ENCODE measurements around the gene NPFFR1.

NPFFR1 gene

DNA sequence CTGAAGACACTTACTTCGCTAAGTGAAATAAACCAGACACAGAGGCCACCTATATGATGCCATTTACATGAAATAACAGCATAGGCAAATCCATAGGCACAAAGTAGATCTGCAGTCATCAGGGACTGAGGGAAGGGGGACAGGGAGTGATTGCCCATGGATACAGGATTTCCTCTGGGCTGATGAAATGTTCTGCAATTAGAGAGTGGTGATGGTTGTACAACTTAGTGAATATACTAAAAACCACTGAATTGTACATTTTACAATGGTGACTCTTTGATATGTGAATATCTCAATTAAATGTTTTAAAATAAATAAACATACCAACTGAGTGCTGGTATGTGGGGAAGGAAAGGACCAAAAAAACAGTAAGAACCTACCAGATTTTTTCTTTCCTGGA is 70.9 kb downstream of the NPFFR1 start:
- TF ChIP-seq POLR2AphosphoS5 (IDR thresholded peaks at IDR 0.05; ENCODE audit: low read depth, low read length) = no peak
- TF ChIP-seq, protein P1, sequence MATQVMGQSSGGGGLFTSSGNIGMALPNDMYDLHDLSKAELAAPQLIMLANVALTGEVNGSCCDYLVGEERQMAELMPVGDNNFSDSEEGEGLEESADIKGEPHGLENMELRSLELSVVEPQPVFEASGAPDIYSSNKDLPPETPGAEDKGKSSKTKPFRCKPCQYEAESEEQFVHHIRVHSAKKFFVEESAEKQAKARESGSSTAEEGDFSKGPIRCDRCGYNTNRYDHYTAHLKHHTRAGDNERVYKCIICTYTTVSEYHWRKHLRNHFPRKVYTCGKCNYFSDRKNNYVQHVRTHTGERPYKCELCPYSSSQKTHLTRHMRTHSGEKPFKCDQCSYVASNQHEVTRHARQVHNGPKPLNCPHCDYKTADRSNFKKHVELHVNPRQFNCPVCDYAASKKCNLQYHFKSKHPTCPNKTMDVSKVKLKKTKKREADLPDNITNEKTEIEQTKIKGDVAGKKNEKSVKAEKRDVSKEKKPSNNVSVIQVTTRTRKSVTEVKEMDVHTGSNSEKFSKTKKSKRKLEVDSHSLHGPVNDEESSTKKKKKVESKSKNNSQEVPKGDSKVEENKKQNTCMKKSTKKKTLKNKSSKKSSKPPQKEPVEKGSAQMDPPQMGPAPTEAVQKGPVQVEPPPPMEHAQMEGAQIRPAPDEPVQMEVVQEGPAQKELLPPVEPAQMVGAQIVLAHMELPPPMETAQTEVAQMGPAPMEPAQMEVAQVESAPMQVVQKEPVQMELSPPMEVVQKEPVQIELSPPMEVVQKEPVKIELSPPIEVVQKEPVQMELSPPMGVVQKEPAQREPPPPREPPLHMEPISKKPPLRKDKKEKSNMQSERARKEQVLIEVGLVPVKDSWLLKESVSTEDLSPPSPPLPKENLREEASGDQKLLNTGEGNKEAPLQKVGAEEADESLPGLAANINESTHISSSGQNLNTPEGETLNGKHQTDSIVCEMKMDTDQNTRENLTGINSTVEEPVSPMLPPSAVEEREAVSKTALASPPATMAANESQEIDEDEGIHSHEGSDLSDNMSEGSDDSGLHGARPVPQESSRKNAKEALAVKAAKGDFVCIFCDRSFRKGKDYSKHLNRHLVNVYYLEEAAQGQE (IDR thresholded peaks at IDR 0.05; ENCODE audit: insufficient read depth in 1 of 2, low read depth in 2 of 2, low read length in 2 of 2) = no peak
- TF ChIP-seq TAF1 (IDR thresholded peaks at IDR 0.05; ENCODE audit: borderline replicate concordance, insufficient read depth, low read length) = no peak

DNA sequence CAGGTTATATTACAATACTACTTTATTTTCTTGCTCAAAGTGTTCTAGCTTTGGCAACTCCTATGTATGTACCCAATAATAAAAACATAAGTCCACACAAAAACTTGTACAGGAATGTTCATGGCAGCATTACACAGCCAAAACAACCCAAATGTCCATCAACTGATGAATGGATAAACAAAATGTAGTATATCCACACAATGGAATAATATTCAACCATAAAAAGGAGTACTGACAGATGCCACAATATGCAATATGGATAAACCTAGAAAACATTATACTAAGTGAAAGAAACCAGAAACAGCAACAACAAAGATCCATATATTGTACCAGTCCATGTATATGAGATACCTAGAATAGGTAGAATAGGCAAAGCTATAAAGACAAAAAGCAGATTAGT is 71.5 kb downstream of the NPFFR1 start:
- TF ChIP-seq SIN3A (IDR thresholded peaks at IDR 0.05; ENCODE audit: borderline replicate concordance, insufficient read depth, low read length) (no peak), FOXP2 (optimal IDR thresholded peaks at IDR 0.05; ENCODE audit: borderline replicate concordance, extremely low read depth, extremely low read length, insufficient read depth) (no peak), POLR2AphosphoS5 (IDR thresholded peaks at IDR 0.05; ENCODE audit: low read depth, low read length) (no peak), TAF1 (IDR thresholded peaks at IDR 0.05; ENCODE audit: borderline replicate concordance, insufficient read depth, low read length) (no peak)
- TF ChIP-seq, protein P1 (IDR thresholded peaks at IDR 0.05; ENCODE audit: insufficient read depth in 1 of 2, low read depth in 2 of 2, low read length in 2 of 2) = no peak

DNA sequence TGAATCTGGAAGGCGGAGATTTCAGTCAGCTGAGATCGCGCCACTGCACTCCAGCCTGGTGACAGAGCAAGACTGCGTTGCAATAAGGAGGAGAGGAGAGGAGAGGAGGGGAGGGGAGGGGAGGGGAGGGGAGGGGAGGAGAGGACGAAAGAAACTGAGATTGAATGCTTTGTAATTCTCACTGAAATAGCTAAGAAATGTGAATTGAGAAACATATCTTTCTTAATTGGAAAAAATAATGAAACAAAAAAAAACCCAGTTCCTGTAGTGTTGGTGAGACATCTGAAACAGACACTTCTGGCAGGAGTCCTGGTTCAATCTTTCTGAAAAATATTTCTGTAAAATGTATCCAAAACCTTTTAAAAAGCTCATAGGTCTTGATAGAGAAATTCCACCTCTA is 77.0 kb downstream of the NPFFR1 start:
- TF ChIP-seq SIN3A (IDR thresholded peaks at IDR 0.05; ENCODE audit: borderline replicate concordance, insufficient read depth, low read length) (no peak), TAF1 (IDR thresholded peaks at IDR 0.05; ENCODE audit: borderline replicate concordance, insufficient read depth, low read length) (no peak), FOXP2 (optimal IDR thresholded peaks at IDR 0.05; ENCODE audit: borderline replicate concordance, extremely low read depth, extremely low read length, insufficient read depth) (no peak), POLR2AphosphoS5 (IDR thresholded peaks at IDR 0.05; ENCODE audit: low read depth, low read length) (no peak)
- TF ChIP-seq, protein P1 (IDR thresholded peaks at IDR 0.05; ENCODE audit: insufficient read depth in 1 of 2, low read depth in 2 of 2, low read length in 2 of 2) = no peak

DNA sequence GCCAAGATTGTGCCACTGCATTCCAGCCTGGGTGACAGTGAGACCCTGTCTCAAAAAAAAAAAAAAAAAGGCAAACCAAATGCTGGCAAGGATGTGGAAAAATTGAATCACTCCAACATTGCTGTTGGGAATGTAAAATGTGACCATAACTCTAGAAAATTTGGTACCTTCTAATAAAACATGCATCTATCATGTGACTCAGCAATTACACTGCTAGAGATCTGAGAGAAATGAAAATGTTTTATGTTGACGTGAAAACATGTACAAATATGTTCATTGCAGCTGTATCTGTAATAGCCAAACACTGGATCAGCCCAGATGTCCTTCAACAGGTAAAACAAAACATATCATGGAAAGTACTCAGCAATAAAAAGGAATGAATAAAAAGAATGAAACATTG is 82.7 kb downstream of the NPFFR1 start:
- TF ChIP-seq POLR2AphosphoS5 (IDR thresholded peaks at IDR 0.05; ENCODE audit: low read depth, low read length) = no peak
- TF ChIP-seq FOXP2 (optimal IDR thresholded peaks at IDR 0.05; ENCODE audit: borderline replicate concordance, extremely low read depth, extremely low read length, insufficient read depth) = no peak
- no peak for TF ChIP-seq TAF1 (IDR thresholded peaks at IDR 0.05; ENCODE audit: borderline replicate concordance, insufficient read depth, low read length)
- no peak for TF ChIP-seq SIN3A (IDR thresholded peaks at IDR 0.05; ENCODE audit: borderline replicate concordance, insufficient read depth, low read length)
- TF ChIP-seq, protein P1 (IDR thresholded peaks at IDR 0.05; ENCODE audit: insufficient read depth in 1 of 2, low read depth in 2 of 2, low read length in 2 of 2) = no peak
